Neutrophil (primary cell): ENCODE data around the gene DIS3L2.

Experiments used
- H3K27ac ChIP-seq: fragments of 200-600 bp; sonication (generic); 2 replicates; pipeline ENCODE4 v1.5.1; 2016; ENCODE audit warnings: mild to moderate bottlenecking, moderate library complexity
- H3K27me3 ChIP-seq: fragments of 200-600 bp; sonication (generic); 2 replicates; pipeline ENCODE4 v1.6.0; 2016; ENCODE audit warnings: mild to moderate bottlenecking
- H3K36me3 ChIP-seq: fragments of 200-600 bp; sonication (generic); 2 replicates; pipeline ENCODE4 v1.5.1; 2017
- H3K4me1 ChIP-seq, 2 experiments: fragments of 200-600 bp in 1 of 2; sonication (generic) in 1 of 2; 1 replicate in 1 of 2; 2 replicates in 1 of 2; pipeline versions ENCODE4 v1.5.1 to v1.6.1; 2013 to 2016; ENCODE audit warnings: low read depth in 1 of 2, low read length in 1 of 2, mild to moderate bottlenecking in 1 of 2, moderate library complexity in 1 of 2; ENCODE audit not compliant: control insufficient read depth in 1 of 2, insufficient read depth in 1 of 2
- H3K4me3 ChIP-seq, 2 experiments: fragments of 200-600 bp in 1 of 2; sonication (generic) in 1 of 2; 1 replicate in 1 of 2; 2 replicates in 1 of 2; pipeline ENCODE4 v1.5.1; 2013 to 2016; ENCODE audit warnings: low read depth in 1 of 2, low read length in 1 of 2, mild to moderate bottlenecking in 1 of 2, moderate library complexity in 1 of 2
- H3K9me3 ChIP-seq: fragments of 200-600 bp; sonication (generic); 2 replicates; pipeline ENCODE4 v1.5.1; 2016
- TF ChIP-seq, protein P1 (sequence below): fragments of 200-600 bp; sonication (generic); IDR thresholded peaks from 2 replicates; pipeline ENCODE4 v1.5.1; 2016; ENCODE audit warnings: antibody characterized with exemption

DIS3L2 gene

GRCh38 chr2:231984992-231985391 is 23.5 kb downstream of the DIS3L2 start:
- TF ChIP-seq, protein P1, sequence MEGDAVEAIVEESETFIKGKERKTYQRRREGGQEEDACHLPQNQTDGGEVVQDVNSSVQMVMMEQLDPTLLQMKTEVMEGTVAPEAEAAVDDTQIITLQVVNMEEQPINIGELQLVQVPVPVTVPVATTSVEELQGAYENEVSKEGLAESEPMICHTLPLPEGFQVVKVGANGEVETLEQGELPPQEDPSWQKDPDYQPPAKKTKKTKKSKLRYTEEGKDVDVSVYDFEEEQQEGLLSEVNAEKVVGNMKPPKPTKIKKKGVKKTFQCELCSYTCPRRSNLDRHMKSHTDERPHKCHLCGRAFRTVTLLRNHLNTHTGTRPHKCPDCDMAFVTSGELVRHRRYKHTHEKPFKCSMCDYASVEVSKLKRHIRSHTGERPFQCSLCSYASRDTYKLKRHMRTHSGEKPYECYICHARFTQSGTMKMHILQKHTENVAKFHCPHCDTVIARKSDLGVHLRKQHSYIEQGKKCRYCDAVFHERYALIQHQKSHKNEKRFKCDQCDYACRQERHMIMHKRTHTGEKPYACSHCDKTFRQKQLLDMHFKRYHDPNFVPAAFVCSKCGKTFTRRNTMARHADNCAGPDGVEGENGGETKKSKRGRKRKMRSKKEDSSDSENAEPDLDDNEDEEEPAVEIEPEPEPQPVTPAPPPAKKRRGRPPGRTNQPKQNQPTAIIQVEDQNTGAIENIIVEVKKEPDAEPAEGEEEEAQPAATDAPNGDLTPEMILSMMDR, result no peak

GRCh38 chr2:231985823-231986261 is 24.3 kb downstream of the DIS3L2 start:
- H3K4me3 ChIP-seq, result no peak overlapping the region
- TF ChIP-seq, protein P1, result no peak
- H3K9me3 ChIP-seq, result no peaks in the 10 kb centered on the region
- no peaks in the 10 kb centered on the region for H3K4me1 ChIP-seq
- no peaks in the 10 kb centered on the region for H3K36me3 ChIP-seq
- no peak overlapping the region for H3K27ac ChIP-seq
- no peaks in the 10 kb centered on the region for H3K27me3 ChIP-seq

More at GRCh38 chr2:231984992-231985391, 23.5 kb downstream of the DIS3L2 start:
- Histone ChIP-seq H3K4me1 (no peaks in the 10 kb centered on the region), H3K27ac (no peak overlapping the region), H3K27me3 (no peaks in the 10 kb centered on the region), H3K4me3 (no peak overlapping the region), H3K9me3 (no peaks in the 10 kb centered on the region), H3K36me3 (no peaks in the 10 kb centered on the region)

- TF ChIP-seq, protein P1, result no peak
- H3K27me3 ChIP-seq, result no peaks in the 10 kb centered on the region
- no peaks in the 10 kb centered on the region for H3K4me1 ChIP-seq
- no peak overlapping the region for H3K4me3 ChIP-seq
- no peaks in the 10 kb centered on the region for H3K9me3 ChIP-seq
- no peak overlapping the region for H3K27ac ChIP-seq
- H3K36me3 ChIP-seq, result no peaks in the 10 kb centered on the region
Observed at GRCh38 chr2:231987124-231987727, 25.7 kb downstream of the DIS3L2 start.

- Histone ChIP-seq H3K27ac (no peak overlapping the region), H3K4me1 (no peaks in the 10 kb centered on the region)
- TF ChIP-seq, protein P1, result no peak
Observed at GRCh38 chr2:231988179-231988866, 26.8 kb downstream of the DIS3L2 start.

GRCh38 chr2:231991664-231992063 is 30.2 kb downstream of the DIS3L2 start:
- Histone ChIP-seq H3K27me3 (no peaks in the 10 kb centered on the region), H3K4me3 (no peak overlapping the region), H3K9me3 (no peaks in the 10 kb centered on the region), H3K36me3 (no peaks in the 10 kb centered on the region), H3K27ac (no peak overlapping the region), H3K4me1 (no peaks in the 10 kb centered on the region)
- TF ChIP-seq, protein P1, result no peak

More at GRCh38 chr2:231988179-231988866, 26.8 kb downstream of the DIS3L2 start:
- Histone ChIP-seq H3K27me3 (no peaks in the 10 kb centered on the region), H3K9me3 (no peaks in the 10 kb centered on the region), H3K36me3 (no peaks in the 10 kb centered on the region), H3K4me3 (no peak overlapping the region)
